Heart right ventricle (tissue), 16 donors: ENCODE data around the gene SECISBP2. TPM values are rescaled to one million over a fixed set of nuclear protein-coding genes. Genes with fewer than 3 reads are reported as not detected.
A peak's percentile ranks its signal among the peaks of the same experiment; 100 is the strongest.

Experiments
- ATAC-seq, 8 donors: fragments of 200-7000 bp; cut with Tn5 transposase; one replicate each; pipeline ENCODE4 v1.9.1; 2020; ENCODE audit warnings: mild to moderate bottlenecking in 8 of 8, moderate library complexity in 8 of 8, moderate number of reproducible peaks in 1 of 8
- DNase-seq, 2 donors: peaks; one replicate each; pipeline ENCODE4 v3.0.0-alpha.2; 2020
- H3K27ac ChIP-seq, 10 donors: fragments of 200-600 bp; sonication (generic) in 2 of 10; one replicate each; pipeline versions ENCODE4 v1.5.0 to v1.8.0; 2020 to 2022; ENCODE audit warnings: mild to moderate bottlenecking in 3 of 10
- H3K27me3 ChIP-seq, 7 donors: fragments of 200-600 bp; one replicate each; pipeline ENCODE4 v1.8.0; 2021 to 2022; ENCODE audit warnings: mild to moderate bottlenecking in 2 of 7
- H3K36me3 ChIP-seq, 9 donors: fragments of 200-600 bp; sonication (generic) in 1 of 9; one replicate each; pipeline versions ENCODE4 v1.5.0 to v1.8.0; 2020 to 2022; ENCODE audit warnings: mild to moderate bottlenecking in 2 of 9
- H3K4me1 ChIP-seq, 9 donors: fragments of 200-600 bp; sonication (generic) in 1 of 9; one replicate each; pipeline versions ENCODE4 v1.5.0 to v1.8.0; 2020 to 2022; ENCODE audit warnings: mild to moderate bottlenecking in 4 of 9
- H3K4me3 ChIP-seq, 10 donors: fragments of 200-600 bp; sonication (generic) in 2 of 10; one replicate each; pipeline versions ENCODE4 v1.5.0 to v1.8.0; 2020 to 2022; ENCODE audit warnings: mild to moderate bottlenecking in 7 of 10, moderate library complexity in 2 of 10
- H3K9me3 ChIP-seq, 11 donors: fragments of 200-600 bp in 10 of 11; sonication (generic) in 2 of 11; one replicate each; pipeline versions ENCODE4 v1.5.0 to v1.8.0; 2013 to 2022; ENCODE audit warnings: mild to moderate bottlenecking in 2 of 11, control low read depth in 1 of 11, moderate library complexity in 1 of 11
- CTCF ChIP-seq, 9 donors: fragments of 200-600 bp; sonication (generic) in 2 of 9; IDR thresholded peaks; one replicate each; pipeline versions ENCODE4 v1.5.0 to v1.8.0; 2021 to 2022; ENCODE audit warnings: antibody characterized with exemption in 9 of 9, mild to moderate bottlenecking in 5 of 9, moderate library complexity in 1 of 9
- WGBS, 2 donors: extraction: QIAGEN DNeasy Blood & Tissue Kit; methylation state at CpG; one replicate each; pipeline ENCODE4 v1.1.7; 2013; ENCODE audit warnings: inconsistent platforms in 1 of 2; 5-methylcytosine and 5-hydroxymethylcytosine counted together
- intact Hi-C, 10 donors: fragments of 100-400 bp; cut with DNase I; formaldehyde crosslinking; loops; one replicate each; pipeline versions ENCODE4 v1.11.1 to v1.14.2; 2022
- polyA plus RNA-seq, 2 donors: library from polyadenylated mRNA; stranded (reverse); fragments of 200-250 nt; gene quantifications; one replicate each; pipeline ENCODE4 v1.2.3, GENCODE V29; 2013
- total RNA-seq, 10 donors: library from RNA; stranded (reverse); fragmentation: NEBNext Ultra II Directional in 3 of 10; extraction: Animal tissue kit (Norgen Biotek cat#: 25700) in 3 of 10; gene quantifications; one replicate each; pipeline versions ENCODE4 v1.2.1 to v1.2.4, GENCODE V29; 2021 to 2023
- donor health status: Arrhythmogenic right ventricular cardiomyopathy.
- donor health status: ischemic (EF 13 %, LVEDD 7.1; RV severe dilation, severe dysfunction).
- donor health status: healthy with polysubstance abuse.
- donor health status: DM: no; HTN: yes; CAD: no.
- donor health status: DM: no; HTN: no; CAD: no.
- donor health status: ischemic (EF 25% LVEDD 6.9; RV normal size, moderate dysfunction).
- donor health status: ischemic (EF 25% LVEDD 5.7; RV mildly dilated, moderate dysfunction).
- donor health status: healthy.
- donor health status: DM: yes; HTN: yes; CAD: no.
- donor health status: Ischemic cardiomyopathy.
- donor health status: ischemic (EF 35%, LVEDD 5.7; RV mildly dilated, moderate dysfunction).
- donor health status: nonischemic (EF 11% LVEDD 7.7; RV severe dilation, severe dysfunction).
- donor health status: DM: yes; HTN: yes; CAD: no.
- donor health status: PGD.
- donor health status: ischemic (EF 29% LVEDD 5.4; RV normal size, mild dysfunction).
- donor health status: nonischemic (EF 23%, LVEDD 6.1; RV moderate dilation, normal function).

SECISBP2 gene
- total and polyA plus RNA-seq, 12 donors: 13.9 to 20.1 (median 17.0) TPM

DNA sequence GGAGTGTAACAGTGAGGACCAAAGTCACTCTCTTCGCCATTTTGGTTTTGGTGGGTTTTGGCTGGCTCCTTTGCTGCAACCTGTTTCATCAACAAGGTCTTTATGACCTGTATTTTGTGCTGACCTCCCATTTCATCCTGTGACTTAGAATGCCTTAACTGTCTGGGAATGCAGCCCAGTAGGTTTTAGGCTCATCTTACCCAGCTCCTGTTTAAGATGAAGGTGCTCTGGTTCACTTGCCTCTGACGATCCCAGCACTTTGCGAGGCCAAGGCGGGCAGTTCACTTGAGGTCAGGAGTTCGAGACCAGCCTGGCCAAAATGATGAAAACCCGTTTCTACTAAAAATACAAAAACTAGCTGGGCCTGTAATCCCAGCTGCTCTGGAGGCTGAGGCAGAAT, 9.1 kb upstream of the SECISBP2 start:
- intact Hi-C loops: loop anchor here in 1 of 10 donors (10.0 kb wide), 1 partner anchor 714 kb away; no protein-coding TSS in a partner anchor

GRCh38 chr9:89309608-89310474, 8.5 kb upstream of the SECISBP2 start:
- peaks cover 0 to 32% (median 0%) of the 10 kb centered on the region in 9 donors for H3K36me3 ChIP-seq
- intact Hi-C loops: loop anchor here in 1 of 10 donors (10.0 kb wide), 1 partner anchor 715 kb away; no protein-coding TSS in a partner anchor
- peak overlapping the region; percentile 97 to 100 (median 100) for H3K27ac ChIP-seq
- WGBS, 2 donors: 18% methylated on average over 23 of the region's 23 CpGs
- ATAC-seq (no peak), DNase-seq (peak in 1 of 2 donors; percentile 13)
- H3K4me1 ChIP-seq: peaks cover 0 to 44% (median 21%) of the 10 kb centered on the region in 9 donors
- no peaks in the 10 kb centered on the region for H3K27me3 ChIP-seq
- no peaks in the 10 kb centered on the region for H3K9me3 ChIP-seq
- TF ChIP-seq CTCF (IDR thresholded peaks at IDR 0.05): no peak
- peak overlapping the region; percentile 69 to 93 (median 80) for H3K4me3 ChIP-seq

More for the DNA sequence above, 9.1 kb upstream of the SECISBP2 start:
- peak overlapping the region in 8 of 10 donors; percentile 99 to 100 (median 100) for H3K27ac ChIP-seq
- peaks cover 0 to 37% (median 21%) of the 10 kb centered on the region in 9 donors for H3K4me1 ChIP-seq
- no peak overlapping the region for H3K4me3 ChIP-seq
- DNase-seq (no peak), ATAC-seq (no peak)
- 92 to 95% methylated on average over 6 of the region's 6 CpGs for WGBS, 2 donors
- peaks cover 0 to 32% (median 0%) of the 10 kb centered on the region in 9 donors for H3K36me3 ChIP-seq
- TF ChIP-seq CTCF (IDR thresholded peaks at IDR 0.05): no peak
- no peaks in the 10 kb centered on the region for H3K9me3 ChIP-seq
- H3K27me3 ChIP-seq: no peaks in the 10 kb centered on the region

- WGBS, 2 donors: 0 to 1% methylated on average over 84 to 86 of the region's 86 CpGs
- peaks cover 0 to 47% (median 21%) of the 10 kb centered on the region in 9 donors for H3K4me1 ChIP-seq
- intact Hi-C loops: no loop called here
- no peak for TF ChIP-seq CTCF (IDR thresholded peaks at IDR 0.05)
- peaks cover 0 to 31% (median 0%) of the 10 kb centered on the region in 9 donors for H3K36me3 ChIP-seq
- no peaks in the 10 kb centered on the region for H3K9me3 ChIP-seq
- peak; percentile 96 to 98 (median 98) for ATAC-seq
- H3K4me3 ChIP-seq: peak within 1 kb of the TSS; percentile 69 to 93 (median 80)
- peak; percentile 100 for DNase-seq
- H3K27me3 ChIP-seq: no peaks in the 10 kb centered on the region
- peak within 1 kb of the TSS; percentile 97 to 100 (median 100) for H3K27ac ChIP-seq
Measured at GRCh38 chr9:89310475-89311345, 7.6 kb upstream of the SECISBP2 start, which contains the start of gene CKS2. Gene CKS2 (plus strand): TSS chr9:89311195. CDS start chr9:89311293, 98 bp downstream.
